ENCODE results near the gene MED10. TPM values are rescaled to one million over a fixed set of nuclear protein-coding genes. Genes with fewer than 3 reads are reported as not detected.

MED10 gene
- total and polyA plus RNA-seq, 9 of the 15 experiments (the other 6 are each of a cell fraction or from before 2014, with no cell fraction given), result 23.8 to 83.4 (median 58.8) TPM

- no peak for TF ChIP-seq NBN (IDR thresholded peaks at IDR 0.05; ENCODE audit: low read depth)
- TF ChIP-seq PML (IDR thresholded peaks at IDR 0.05; ENCODE audit: low read length), result peak; percentile 72; the same call in 1 of the 2 replicates
- TF ChIP-seq KDM1A (IDR thresholded peaks at IDR 0.05), result 0 out of 4 replicates have a peak, but pooled peaks of 1 of the 2 experiments have one; percentile 54
- no peak for TF ChIP-seq ZNF24 (IDR thresholded peaks at IDR 0.05)
- no peak for TF ChIP-seq KAT7 (CRISPR knock-in tag; IDR thresholded peaks at IDR 0.05; ENCODE audit: borderline replicate concordance)
- no peak for TF ChIP-seq ETS1 (conservative IDR thresholded peaks at IDR 0.05; ENCODE audit: control insufficient read depth, low read depth, low read length)
- no peak for TF ChIP-seq ZNF785 (CRISPR knock-in tag; IDR thresholded peaks at IDR 0.05)
- no peak for TF ChIP-seq LARP7 (IDR thresholded peaks at IDR 0.05)
- TF ChIP-seq ZNF280A (IDR thresholded peaks at IDR 0.05; ENCODE audit: low read depth, partially characterized antibody), result no peak
- TF ChIP-seq BCOR (IDR thresholded peaks at IDR 0.05), result peak; percentile 47; the same call in 1 of the 2 replicates
- TF ChIP-seq ZNF436 (CRISPR knock-in tag; IDR thresholded peaks at IDR 0.05), result no peak
- TF ChIP-seq SRSF7 (optimal IDR thresholded peaks at IDR 0.05; ENCODE audit: low read depth, low read length), result no peak
- peak; percentile 41; the same call in 1 of the 2 replicates for TF ChIP-seq RNF2 (IDR thresholded peaks at IDR 0.05)
- no peak for TF ChIP-seq ZNF280B (CRISPR knock-in tag; IDR thresholded peaks at IDR 0.05)
- no peak for TF ChIP-seq ZBTB8A (IDR thresholded peaks at IDR 0.05; ENCODE audit: partially characterized antibody)
- no peak for TF ChIP-seq WHSC1 (IDR thresholded peaks at IDR 0.05; ENCODE audit: low read length)
- peak; percentile 64 for TF ChIP-seq ZEB2 (IDR thresholded peaks at IDR 0.05)
- peak; percentile 36; the same call in 1 of the 2 replicates for TF ChIP-seq ZNF644 (tag; IDR thresholded peaks at IDR 0.05; ENCODE audit: low read depth)
- TF ChIP-seq FIP1L1 (IDR thresholded peaks at IDR 0.05; ENCODE audit: low read depth, low read length, poor library complexity, severe bottlenecking), result no peak
- no peak for TF ChIP-seq RFX7 (CRISPR knock-in tag; IDR thresholded peaks at IDR 0.05)
- no peak for TF ChIP-seq MCM7 (IDR thresholded peaks at IDR 0.05)
- TF ChIP-seq ARNT (IDR thresholded peaks at IDR 0.05), result 0 out of 4 replicates have a peak, but pooled peaks of 1 of the 2 experiments have one; percentile 46
These were observed 29.4 kb upstream of the MED10 start (continued) for GRCh38 chr5:6407558-6408259.

Data from K562 (cell line).